ENCODE measurements around the gene FN1.

Gene FN1

DNA sequence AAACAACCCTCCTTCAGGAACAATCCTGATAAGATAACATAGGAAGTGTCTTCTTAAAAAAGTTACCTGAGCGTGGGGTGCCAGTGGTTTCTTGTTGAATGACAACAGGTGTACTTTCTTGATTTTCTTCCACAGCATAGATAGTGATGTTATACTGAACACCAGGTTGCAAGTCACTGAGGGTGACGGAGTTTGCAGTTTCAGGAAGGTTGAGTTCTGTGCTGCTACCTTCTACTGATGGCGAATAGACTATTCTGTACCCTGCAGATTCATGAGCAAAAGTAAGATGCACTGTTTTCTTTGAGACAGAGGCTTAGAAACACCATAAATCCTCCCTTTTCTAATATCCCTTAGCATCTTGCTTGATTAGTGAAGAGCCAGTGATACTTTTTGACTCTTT is 28.8 kb downstream of the FN1 start:
- no peak for DNase-seq (ENCODE audit: low spot score)

GRCh38 chr2:215405722-215406581 is 29.9 kb downstream of the FN1 start:
- no peak for DNase-seq (ENCODE audit: low spot score)

GRCh38 chr2:215404348-215405012 is 31.4 kb downstream of the FN1 start:
- no peak for DNase-seq (ENCODE audit: low spot score)

DNA sequence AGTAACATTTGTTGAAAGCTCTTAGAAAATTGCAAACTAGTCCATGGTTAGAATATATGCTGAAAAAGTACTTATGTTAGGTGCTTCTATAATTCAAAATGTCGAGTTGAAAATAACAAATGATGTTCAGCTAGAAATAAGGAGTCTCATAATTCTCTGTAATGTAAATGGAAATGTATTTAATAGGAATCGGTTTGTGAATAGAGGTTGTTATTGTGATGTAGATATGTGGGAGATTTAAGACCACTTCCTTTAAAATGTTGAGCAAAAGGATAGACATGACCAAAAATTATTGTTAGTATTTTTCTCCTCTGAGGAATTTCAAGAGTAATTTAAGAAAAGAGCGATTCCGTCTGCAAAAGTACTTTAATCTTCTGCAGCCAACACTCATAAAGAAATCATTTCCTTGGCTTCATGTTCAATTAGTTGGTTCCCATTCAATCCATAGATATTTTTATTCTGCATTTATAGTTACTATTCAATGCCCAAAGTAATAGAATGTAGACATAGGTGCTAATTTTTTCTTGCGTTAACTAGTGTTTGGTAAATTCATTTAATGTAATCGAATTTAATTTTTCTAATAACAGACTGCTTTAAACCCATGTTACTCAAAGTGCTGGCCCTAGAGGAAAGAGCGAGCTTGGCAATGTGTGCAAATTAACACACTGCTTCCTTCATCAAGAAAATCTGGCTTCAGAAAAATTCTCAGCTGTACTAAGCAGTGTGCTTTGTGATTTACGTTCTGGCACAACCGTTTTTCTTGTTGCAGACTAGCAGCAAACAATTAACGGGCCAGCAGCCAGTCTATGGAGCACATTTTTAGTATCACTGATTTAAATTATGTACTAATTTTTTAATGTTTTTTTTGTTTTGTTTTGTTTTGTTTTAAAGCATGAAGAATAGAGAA is 32.2 kb downstream of the FN1 start:
- DNase-seq (ENCODE audit: low spot score) = no peak

DNA sequence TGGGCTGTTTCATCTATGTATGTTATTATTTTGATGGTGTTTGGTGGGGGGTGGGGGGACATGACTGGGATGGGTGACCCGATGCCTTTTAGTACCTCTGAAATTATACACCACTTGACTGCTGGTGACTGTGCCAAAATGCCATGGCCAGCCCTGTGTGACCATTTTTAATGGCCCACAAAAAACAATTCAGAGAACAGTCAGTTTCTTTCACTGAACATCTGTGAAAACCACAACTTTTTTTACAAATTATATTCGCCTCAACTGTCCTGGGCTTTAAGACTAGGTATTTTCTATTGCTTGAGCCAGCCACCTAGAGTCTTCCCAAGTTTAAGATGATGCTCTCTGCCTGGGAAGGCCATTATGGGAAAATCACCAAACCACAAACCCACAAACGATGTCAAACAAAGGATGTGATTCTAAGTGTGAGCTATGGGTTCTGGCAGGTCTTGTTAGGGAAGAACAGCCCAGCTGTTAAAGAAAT is 33.9 kb downstream of the FN1 start:
- peak; percentile 83 for DNase-seq (ENCODE audit: low spot score)

GRCh38 chr2:215399067-215399716 is 36.7 kb downstream of the FN1 start:
- no peak for DNase-seq (ENCODE audit: low spot score)

GRCh38 chr2:215397632-215398341 is 38.1 kb downstream of the FN1 start:
- DNase-seq (ENCODE audit: low spot score) = no peak

DNA sequence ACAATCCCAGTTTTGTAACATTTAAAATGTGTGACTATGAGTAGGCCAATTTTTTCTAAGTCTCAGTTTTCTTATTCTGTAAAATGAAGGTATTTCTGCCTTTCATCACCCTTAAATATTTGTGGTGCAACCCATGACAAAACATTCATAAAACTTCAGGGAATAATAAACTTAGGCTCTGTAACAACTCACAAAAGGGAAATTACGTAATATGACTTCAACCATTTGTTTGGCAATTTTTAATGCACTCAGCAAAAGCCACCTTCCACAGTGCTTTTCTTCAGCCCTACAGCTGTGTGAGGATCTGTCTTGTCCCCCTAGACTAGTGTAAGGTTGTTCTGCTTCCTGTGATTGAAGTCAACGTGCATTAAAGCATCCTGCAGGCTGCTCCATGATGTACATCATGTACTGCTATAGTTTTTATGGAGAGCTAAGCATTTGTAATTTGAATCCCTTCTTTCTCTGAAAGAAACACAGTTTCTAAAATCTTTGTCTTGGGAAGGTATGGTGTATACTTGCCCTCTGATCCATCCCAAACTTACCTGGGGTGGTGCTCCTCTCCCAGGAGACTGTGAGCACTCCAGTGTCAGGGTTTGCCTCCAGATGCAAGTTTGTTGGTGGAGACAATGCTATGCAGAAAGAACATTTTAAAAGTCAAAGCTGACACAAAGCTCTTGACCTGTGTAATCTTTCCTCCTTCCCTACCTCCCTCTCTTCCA is 39.1 kb downstream of the FN1 start:
- no peak for DNase-seq (ENCODE audit: low spot score)

DNA sequence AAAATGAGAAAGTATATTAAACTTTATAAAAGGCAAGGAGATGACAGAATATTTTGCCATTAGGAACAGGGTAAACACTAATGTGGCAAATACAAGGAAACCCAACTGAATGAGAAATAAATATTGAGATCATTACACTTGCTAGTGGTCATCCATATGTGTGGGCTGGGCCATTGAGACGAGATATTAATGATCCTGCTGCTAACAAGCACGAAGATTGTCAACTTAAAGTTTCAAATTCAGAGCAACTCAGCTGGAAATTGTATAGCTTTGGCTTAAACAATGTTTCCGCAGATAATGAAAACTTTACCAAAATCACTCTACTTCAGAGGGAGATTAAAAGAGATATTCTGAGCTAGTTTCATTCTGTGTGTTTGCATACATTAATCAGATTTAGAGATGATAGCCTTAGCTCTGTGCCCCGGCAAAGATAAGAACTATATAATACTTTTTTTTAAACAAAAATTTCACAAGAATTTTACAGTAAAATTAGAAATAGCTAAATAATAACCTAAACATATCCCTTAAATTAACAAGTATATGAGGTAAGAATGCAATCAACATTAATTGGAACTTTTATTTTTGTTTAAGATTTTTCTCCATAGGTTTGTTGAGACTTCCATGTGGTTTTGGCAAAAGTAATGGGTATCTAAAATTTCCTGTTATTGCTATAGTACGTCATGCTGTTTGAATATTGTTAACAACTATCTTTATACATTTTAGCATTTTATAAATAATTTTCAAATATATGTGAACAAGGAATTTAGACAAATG is 40.0 kb downstream of the FN1 start:
- DNase-seq (ENCODE audit: low spot score) = no peak

DNA sequence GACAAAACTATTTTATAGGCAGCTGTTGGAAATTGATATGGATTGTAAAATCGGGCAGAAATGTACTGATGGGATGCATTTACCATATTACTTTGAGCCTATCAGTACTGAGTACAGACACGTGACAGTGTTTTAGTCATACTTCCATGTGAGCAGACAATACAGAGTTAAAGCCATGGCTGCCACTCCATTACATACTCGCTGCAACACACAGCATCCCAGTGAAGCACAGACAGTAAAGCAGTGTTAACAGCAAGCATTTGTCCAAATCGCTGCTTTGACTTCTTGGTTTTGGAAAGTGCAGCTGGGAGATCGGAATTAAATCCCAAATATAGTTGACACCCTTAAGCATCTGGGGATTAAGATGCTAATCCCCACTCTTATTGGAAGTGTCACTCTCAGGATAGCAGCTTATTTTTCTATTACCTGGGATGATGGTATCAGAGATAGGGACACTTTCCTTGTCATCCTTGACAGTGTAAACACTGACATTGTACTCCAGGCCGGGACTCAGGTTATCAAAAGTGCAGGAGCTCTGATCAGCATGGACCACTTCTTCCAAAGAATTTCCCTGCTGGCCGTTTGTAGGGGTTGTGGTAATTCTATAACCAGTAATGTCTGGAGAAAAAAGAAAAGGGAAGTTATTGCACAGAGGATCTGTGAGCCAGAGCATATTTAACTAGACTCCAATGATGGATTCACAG is 41.6 kb downstream of the FN1 start:
- no peak for DNase-seq (ENCODE audit: low spot score)

- no peak for DNase-seq (ENCODE audit: low spot score)
These were observed 43.1 kb downstream of the FN1 start for GRCh38 chr2:215392687-215393270.

DNA sequence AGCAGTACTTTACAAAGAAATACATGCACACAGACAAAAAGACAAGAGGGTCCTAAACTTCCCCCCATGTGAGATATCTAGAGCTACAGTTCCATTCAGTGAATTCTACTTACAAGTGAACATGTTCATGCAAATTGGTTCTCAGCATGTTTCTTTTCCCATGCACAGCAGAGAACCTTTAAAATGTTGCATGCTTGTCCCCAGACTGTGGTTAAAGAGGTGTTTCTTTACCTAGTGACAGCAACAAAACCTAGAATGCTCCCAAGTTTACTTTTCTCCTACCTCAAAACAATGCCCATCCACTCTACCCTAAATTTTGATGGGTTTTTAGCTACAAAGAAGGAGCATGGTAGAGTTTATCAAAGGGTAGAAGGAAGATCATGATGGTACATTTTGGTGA is 43.7 kb downstream of the FN1 start:
- DNase-seq (ENCODE audit: low spot score) = no peak

GRCh38 chr2:215391531-215391930 is 44.3 kb downstream of the FN1 start:
- no peak for DNase-seq (ENCODE audit: low spot score)

DNA sequence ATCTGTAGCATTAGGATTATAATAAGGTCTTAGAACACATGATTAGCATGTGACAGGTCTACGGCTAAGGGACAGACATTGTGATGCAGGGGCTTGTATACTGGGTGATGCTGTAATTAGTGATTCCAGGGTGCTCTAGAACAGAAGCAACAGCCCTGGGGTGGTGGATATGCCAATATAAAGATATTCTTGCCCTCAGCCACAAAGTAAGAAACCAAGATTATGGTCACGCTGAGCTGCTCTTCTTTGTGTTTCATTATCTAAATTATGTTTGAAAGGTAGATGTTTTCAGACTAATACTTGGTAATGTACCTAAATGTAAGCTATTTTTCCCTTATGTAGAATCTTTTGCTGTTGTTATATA is 45.3 kb downstream of the FN1 start:
- DNase-seq (ENCODE audit: low spot score) = no peak

GRCh38 chr2:215388002-215388728 is 47.7 kb downstream of the FN1 start:
- no peak for DNase-seq (ENCODE audit: low spot score)

- DNase-seq (ENCODE audit: low spot score) = no peak
These were observed 49.3 kb downstream of the FN1 start for GRCh38 chr2:215386566-215386965.

GRCh38 chr2:215384710-215385109 is 51.2 kb downstream of the FN1 start:
- DNase-seq (ENCODE audit: low spot score) = no peak

DNA sequence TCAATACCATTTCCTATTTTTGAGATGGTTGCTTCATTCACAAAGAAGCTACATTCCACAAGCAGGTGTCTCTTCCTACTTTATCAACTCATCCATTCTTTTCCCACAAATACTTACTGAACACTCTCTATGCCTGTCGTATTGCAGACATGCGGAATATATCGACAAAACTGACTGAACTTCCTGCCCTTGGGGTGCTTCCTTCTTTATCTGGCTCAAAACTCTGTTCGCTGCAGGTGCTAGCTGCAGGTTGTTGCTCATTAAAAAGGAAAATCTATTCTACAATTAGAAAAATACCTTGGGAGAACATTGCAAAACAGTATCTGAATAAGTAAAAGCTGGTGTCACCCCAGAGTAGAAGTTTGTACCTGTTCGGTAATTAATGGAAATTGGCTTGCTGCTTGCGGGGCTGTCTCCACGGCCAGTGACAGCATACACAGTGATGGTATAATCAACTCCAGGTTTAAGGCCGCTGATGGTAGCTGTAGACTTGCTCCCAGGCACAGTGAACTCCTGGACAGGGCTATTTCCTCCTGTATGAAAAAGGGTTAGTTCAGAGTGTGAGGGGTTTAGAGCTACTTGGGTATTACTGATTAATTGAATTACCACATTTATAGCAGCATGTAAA is 52.1 kb downstream of the FN1 start:
- DNase-seq (ENCODE audit: low spot score) = no peak

Data from SW480 (cell line).